ENCODE data around the gene CYYR1.

The CYYR1 gene

GRCh38 chr21:26528882-26529281 is 44.2 kb downstream of the CYYR1 start:
- Histone ChIP-seq H3K79me2 (ENCODE audit: insufficient read depth, low read depth) (no peaks in the 10 kb centered on the region), H3K36me3 (ENCODE audit: insufficient read depth) (no peaks in the 10 kb centered on the region), H3K27ac (no peak overlapping the region), H3K4me2 (no peak overlapping the region), H2AFZ (ENCODE audit: low read depth) (no peak overlapping the region), H3K9ac (no peak overlapping the region), H3K4me3 (IDR thresholded peaks at IDR 0.05; ENCODE audit: insufficient read depth, low read depth, low read length) (no peak overlapping the region), H3K27me3 (ENCODE audit: insufficient read depth, low read depth) (no peaks in the 10 kb centered on the region), H3K4me1 (ENCODE audit: low read depth, poor library complexity, severe bottlenecking) (no peaks in the 10 kb centered on the region), H4K20me1 (ENCODE audit: insufficient read depth) (no peaks in the 10 kb centered on the region)
- TF ChIP-seq CTCF (conservative IDR thresholded peaks at IDR 0.05; ENCODE audit: low read depth, low read length) = no peak

- no peaks in the 10 kb centered on the region for H4K20me1 ChIP-seq (ENCODE audit: insufficient read depth)
- no peak for TF ChIP-seq CTCF (conservative IDR thresholded peaks at IDR 0.05; ENCODE audit: low read depth, low read length)
- H3K79me2 ChIP-seq (ENCODE audit: insufficient read depth, low read depth) = no peaks in the 10 kb centered on the region
- no peaks in the 10 kb centered on the region for H3K27me3 ChIP-seq (ENCODE audit: insufficient read depth, low read depth)
- H3K4me3 ChIP-seq (IDR thresholded peaks at IDR 0.05; ENCODE audit: insufficient read depth, low read depth, low read length) = no peak overlapping the region
- no peak overlapping the region for H2AFZ ChIP-seq (ENCODE audit: low read depth)
- no peaks in the 10 kb centered on the region for H3K36me3 ChIP-seq (ENCODE audit: insufficient read depth)
- no peaks in the 10 kb centered on the region for H3K4me1 ChIP-seq (ENCODE audit: low read depth, poor library complexity, severe bottlenecking)
- H3K27ac ChIP-seq = no peak overlapping the region
- H3K4me2 ChIP-seq = no peak overlapping the region
- H3K9ac ChIP-seq = no peak overlapping the region
Observed at GRCh38 chr21:26522704-26523103, 50.4 kb downstream of the CYYR1 start.

- Histone ChIP-seq H4K20me1 (ENCODE audit: insufficient read depth) (no peaks in the 10 kb centered on the region), H3K4me3 (IDR thresholded peaks at IDR 0.05; ENCODE audit: insufficient read depth, low read depth, low read length) (no peak overlapping the region), H3K4me1 (ENCODE audit: low read depth, poor library complexity, severe bottlenecking) (no peaks in the 10 kb centered on the region), H3K27me3 (ENCODE audit: insufficient read depth, low read depth) (no peaks in the 10 kb centered on the region), H3K27ac (no peak overlapping the region), H3K79me2 (ENCODE audit: insufficient read depth, low read depth) (no peaks in the 10 kb centered on the region), H3K9ac (no peak overlapping the region), H2AFZ (ENCODE audit: low read depth) (no peak overlapping the region), H3K36me3 (ENCODE audit: insufficient read depth) (no peaks in the 10 kb centered on the region), H3K4me2 (no peak overlapping the region)
- no peak for TF ChIP-seq CTCF (conservative IDR thresholded peaks at IDR 0.05; ENCODE audit: low read depth, low read length)
Observed at GRCh38 chr21:26519142-26519541, 53.9 kb downstream of the CYYR1 start.

GRCh38 chr21:26515257-26515656 is 57.8 kb downstream of the CYYR1 start:
- no peak overlapping the region for H3K4me3 ChIP-seq (IDR thresholded peaks at IDR 0.05; ENCODE audit: insufficient read depth, low read depth, low read length)
- H3K27me3 ChIP-seq (ENCODE audit: insufficient read depth, low read depth) = no peaks in the 10 kb centered on the region
- no peak overlapping the region for H3K27ac ChIP-seq
- H4K20me1 ChIP-seq (ENCODE audit: insufficient read depth) = no peaks in the 10 kb centered on the region
- H3K79me2 ChIP-seq (ENCODE audit: insufficient read depth, low read depth) = no peaks in the 10 kb centered on the region
- no peaks in the 10 kb centered on the region for H3K36me3 ChIP-seq (ENCODE audit: insufficient read depth)
- H3K4me1 ChIP-seq (ENCODE audit: low read depth, poor library complexity, severe bottlenecking) = no peaks in the 10 kb centered on the region
- no peak overlapping the region for H3K9ac ChIP-seq
- H2AFZ ChIP-seq (ENCODE audit: low read depth) = no peak overlapping the region
- H3K4me2 ChIP-seq = no peak overlapping the region
- TF ChIP-seq CTCF (conservative IDR thresholded peaks at IDR 0.05; ENCODE audit: low read depth, low read length) = no peak

- H3K4me3 ChIP-seq (IDR thresholded peaks at IDR 0.05; ENCODE audit: insufficient read depth, low read depth, low read length) = no peak overlapping the region
- H3K27me3 ChIP-seq (ENCODE audit: insufficient read depth, low read depth) = no peaks in the 10 kb centered on the region
- H3K4me1 ChIP-seq (ENCODE audit: low read depth, poor library complexity, severe bottlenecking) = no peaks in the 10 kb centered on the region
- no peak for TF ChIP-seq CTCF (conservative IDR thresholded peaks at IDR 0.05; ENCODE audit: low read depth, low read length)
- no peaks in the 10 kb centered on the region for H3K36me3 ChIP-seq (ENCODE audit: insufficient read depth)
- no peak overlapping the region for H2AFZ ChIP-seq (ENCODE audit: low read depth)
- no peak overlapping the region for H3K4me2 ChIP-seq
- no peak overlapping the region for H3K27ac ChIP-seq
- no peaks in the 10 kb centered on the region for H4K20me1 ChIP-seq (ENCODE audit: insufficient read depth)
- no peak overlapping the region for H3K9ac ChIP-seq
- H3K79me2 ChIP-seq (ENCODE audit: insufficient read depth, low read depth) = no peaks in the 10 kb centered on the region
Observed at GRCh38 chr21:26513212-26513611, 59.9 kb downstream of the CYYR1 start.
